Activated CD4-positive, alpha-beta T cell treated with anti-CD3 and anti-CD28 coated beads, Interleukin-2, amount 50 U/mL, for 4 hours (primary cell): ENCODE measurements around the gene MT1F.

Source experiments
- DNase-seq, 2 experiments: peaks; one replicate each; pipeline ENCODE4 v3.0.0-alpha.2; 2020

MT1F gene

GRCh38 chr16:56625943-56626654, 31.7 kb upstream of the MT1F start:
- no peak for DNase-seq

GRCh38 chr16:56626685-56627084, 31.1 kb upstream of the MT1F start:
- DNase-seq = no peak

GRCh38 chr16:56628486-56629350, 29.0 kb upstream of the MT1F start:
- DNase-seq = no peak

- no peak for DNase-seq
Measured at GRCh38 chr16:56629531-56629930, 28.2 kb upstream of the MT1F start.

GRCh38 chr16:56630134-56630533, 27.6 kb upstream of the MT1F start:
- no peak for DNase-seq

- DNase-seq = no peak
Measured at GRCh38 chr16:56631197-56631596, 26.6 kb upstream of the MT1F start.

- no peak for DNase-seq
Measured at GRCh38 chr16:56631832-56632155, 26.0 kb upstream of the MT1F start.

GRCh38 chr16:56632156-56632847, 25.5 kb upstream of the MT1F start, which contains the start of gene MT1M:
Gene MT1M (plus strand): TSS chr16:56632659. CDS start chr16:56632732, 73 bp downstream.
- DNase-seq = no peak

DNA sequence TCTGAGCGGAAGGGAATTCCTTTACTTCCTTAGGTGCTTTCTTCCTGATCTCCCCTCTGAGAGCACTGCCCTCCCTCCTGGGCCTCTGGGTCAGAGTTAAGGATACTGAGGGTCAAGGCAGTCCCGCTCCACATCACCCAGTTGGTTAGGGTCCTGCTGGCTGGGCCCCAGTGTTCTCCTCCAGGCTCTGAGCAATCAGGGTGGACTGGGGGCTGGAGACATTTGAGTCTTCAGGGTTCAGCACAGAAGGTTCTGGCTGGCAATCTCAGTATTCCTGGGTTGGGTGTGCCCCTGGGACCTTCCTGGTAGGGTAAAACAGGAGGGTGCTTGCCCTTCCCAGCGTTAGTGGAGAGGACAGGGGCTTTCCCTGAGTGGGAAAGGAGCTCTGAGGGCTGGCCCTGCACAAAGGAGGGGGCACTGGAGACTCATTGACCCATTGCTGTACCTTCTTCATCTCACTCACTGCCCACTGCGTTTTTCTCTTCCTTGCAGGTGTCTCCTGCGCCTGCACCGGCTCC, 24.9 kb upstream of the MT1F start:
- no peak for DNase-seq

- no peak for DNase-seq
Measured at GRCh38 chr16:56633535-56633934, 24.2 kb upstream of the MT1F start.

- no peak for DNase-seq
Measured at GRCh38 chr16:56634715-56635440, 22.9 kb upstream of the MT1F start.

DNA sequence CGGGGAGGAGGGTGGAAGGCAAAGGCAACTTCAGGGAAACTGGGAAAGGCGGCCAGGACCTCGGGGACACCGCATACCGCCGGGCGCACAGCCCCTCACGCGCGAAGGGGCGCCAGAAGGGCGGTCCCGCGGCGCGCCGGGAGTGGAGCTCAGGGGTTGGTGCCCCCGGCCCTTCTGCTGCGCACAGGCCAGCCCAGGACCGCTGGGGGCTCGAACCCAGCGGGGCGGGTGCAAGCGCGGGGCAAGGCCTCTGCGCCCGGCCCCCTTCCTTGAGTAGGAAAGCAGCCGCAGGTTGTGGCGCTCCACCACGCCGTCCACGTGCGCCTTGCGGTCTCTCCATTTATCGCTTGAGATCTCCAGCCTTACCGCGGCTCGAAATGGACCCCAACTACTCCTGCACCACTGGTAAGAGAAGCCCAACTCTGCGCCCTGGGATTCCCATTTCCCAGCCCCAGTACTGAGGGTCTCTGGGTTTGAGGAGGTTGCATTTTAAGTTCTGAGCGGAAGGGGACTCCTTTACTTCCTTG, 22.3 kb upstream of the MT1F start:
- no peak for DNase-seq

GRCh38 chr16:56636616-56637413, 20.9 kb upstream of the MT1F start:
- no peak for DNase-seq

DNA sequence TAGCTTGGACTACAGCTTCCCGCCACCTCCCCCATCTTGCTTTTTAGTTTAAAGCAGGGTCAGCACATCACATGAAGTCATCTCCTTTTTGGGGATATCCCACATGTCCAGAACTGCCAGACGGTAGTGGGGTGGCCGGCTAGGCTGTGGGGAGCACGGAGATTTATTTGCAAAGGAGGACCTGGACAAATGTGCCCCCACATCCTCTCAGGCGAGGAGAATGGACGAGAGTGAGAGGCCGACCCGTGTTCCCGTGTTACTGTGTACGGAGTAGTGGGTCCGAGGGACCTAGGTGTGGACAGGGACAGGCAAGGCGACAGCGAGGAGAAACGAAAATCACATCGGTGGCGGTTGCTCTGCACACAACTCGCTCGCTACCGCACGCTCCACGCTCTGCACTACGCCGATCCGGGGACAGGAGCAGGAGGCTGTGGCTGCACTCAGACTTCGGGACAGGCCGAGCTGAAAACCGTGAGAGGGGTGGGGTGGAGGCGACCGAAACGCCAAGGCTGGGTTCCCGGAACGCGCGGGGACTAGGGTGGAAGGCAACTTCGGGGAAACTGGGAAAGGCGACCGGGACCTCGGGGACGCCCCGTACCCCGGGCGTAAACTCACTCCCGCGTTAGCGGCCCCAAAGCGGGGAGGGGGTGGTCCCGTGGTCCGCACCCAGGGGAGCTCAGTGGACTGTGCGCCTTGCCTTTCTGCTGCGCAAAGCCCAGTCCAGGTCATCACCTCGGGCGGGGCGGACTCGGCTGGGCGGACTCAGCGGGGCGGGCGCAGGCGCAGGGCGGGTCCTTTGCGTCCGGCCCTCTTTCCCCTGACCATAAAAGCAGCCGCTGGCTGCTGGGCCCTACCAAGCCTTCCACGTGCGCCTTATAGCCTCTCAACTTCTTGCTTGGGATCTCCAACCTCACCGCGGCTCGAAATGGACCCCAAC, 19.7 kb upstream of the MT1F start, which contains the start of gene MT1A:
TSS of gene MT1A (plus strand) at position 853 of the 937 bp plus-strand sequence. CDS start at position 926, 73 bp downstream.
- no peak for DNase-seq

DNA sequence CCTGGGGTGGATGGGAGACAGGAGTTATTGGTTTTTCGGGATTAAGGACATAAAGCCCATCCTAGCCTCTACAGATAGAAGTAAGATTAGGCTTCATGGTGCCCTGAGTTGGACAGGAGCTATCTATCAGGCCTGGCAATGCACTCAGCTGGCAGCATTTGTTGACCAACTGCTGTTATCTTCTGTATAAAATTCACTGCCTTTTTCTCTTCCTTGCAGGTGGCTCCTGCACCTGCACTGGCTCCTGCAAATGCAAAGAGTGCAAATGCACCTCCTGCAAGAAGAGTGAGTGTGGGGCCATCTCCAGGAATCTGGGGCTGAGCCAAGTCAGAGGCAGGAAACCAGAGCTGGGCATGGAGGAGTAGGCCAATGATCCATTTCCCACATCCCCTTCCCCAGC, 18.7 kb upstream of the MT1F start:
- DNase-seq = no peak

- DNase-seq = no peak
Measured at GRCh38 chr16:56640076-56640475, 17.7 kb upstream of the MT1F start.

- DNase-seq = no peak
Measured at GRCh38 chr16:56641166-56641565, 16.6 kb upstream of the MT1F start.

DNA sequence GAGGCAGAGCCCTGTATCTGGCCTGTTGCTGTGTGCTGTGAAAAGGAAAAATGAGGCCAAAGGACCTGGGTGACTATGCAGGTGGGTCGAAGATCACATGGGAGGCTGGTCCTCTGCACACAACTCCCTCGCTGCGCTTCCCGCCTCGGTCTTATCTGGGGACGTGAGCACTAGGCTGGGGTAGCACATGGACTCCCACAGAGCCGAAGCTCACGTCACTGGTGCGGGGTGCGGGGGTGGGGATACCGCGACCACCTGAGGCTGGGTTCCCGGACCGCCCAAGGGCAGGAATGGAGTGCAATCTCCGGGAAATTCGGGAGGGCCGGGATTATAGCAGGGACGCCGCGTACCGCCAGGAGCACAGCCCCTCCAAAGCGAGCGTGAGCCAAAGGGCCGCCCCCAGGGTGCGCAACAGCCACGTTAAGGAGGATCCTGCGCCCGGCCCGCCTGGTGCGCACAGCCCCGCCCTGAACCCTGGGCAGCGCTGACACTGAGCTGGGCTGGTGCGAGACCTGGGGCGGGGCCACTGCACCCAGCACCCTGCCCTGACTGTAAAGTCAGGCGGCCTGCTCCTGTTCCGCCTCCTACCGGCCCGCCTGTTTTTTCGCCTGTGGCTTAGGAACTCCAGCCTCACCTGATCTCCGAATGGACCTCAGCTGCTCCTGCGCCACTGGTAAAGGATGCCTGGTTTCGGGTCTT, 14.5 kb upstream of the MT1F start:
- DNase-seq = peak; percentile 60 to 63

DNA sequence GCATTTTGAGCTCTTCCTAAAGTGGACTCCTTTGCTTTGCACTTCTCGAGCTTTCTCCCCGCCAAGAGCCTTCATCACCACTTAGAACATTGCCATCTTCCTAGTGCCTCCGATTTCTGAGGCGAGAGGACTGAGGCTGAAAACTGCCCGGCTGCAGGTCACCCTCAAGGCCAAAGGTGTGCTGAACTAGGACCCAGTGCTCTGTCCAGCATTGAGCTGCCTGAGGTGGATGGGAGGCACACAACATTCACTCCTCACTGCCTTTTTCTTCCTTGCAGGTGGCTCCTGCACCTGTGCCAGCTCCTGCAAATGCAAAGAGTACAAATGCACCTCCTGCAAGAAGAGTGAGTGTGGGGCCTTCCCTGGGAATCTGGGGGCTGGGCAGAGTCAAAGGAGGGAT, 13.9 kb upstream of the MT1F start:
- DNase-seq = no peak

GRCh38 chr16:56645311-56645710, 12.4 kb upstream of the MT1F start:
- no peak for DNase-seq
